Liver (tissue), 9 donors: ENCODE measurements around the gene TMPRSS11D. TPM values are rescaled to one million over a fixed set of nuclear protein-coding genes. Genes with fewer than 3 reads are reported as not detected.

Experiments used
- DNase-seq: peaks from one replicate; pipeline ENCODE4 v3.0.0-alpha.2; 2017; ENCODE audit warnings: low spot score
- H3K27ac ChIP-seq, 2 donors: one replicate each; pipeline ENCODE4 v1.7.0; 2013; ENCODE audit warnings: inconsistent platforms in 2 of 2, low read length in 2 of 2, control low read depth in 1 of 2, low read depth in 1 of 2, mild to moderate bottlenecking in 1 of 2
- H3K27me3 ChIP-seq, 4 donors: one replicate each; pipeline versions ENCODE4 v1.6.1 to v1.7.0; 2013; ENCODE audit warnings: low read length in 3 of 4, inconsistent platforms in 1 of 4, mild to moderate bottlenecking in 1 of 4, moderate library complexity in 1 of 4; ENCODE audit not compliant: control insufficient read depth in 4 of 4, insufficient read depth in 4 of 4
- H3K36me3 ChIP-seq, 4 donors: one replicate each; pipeline versions ENCODE4 v1.6.1 to v1.7.0; 2013; ENCODE audit warnings: low read length in 3 of 4, mild to moderate bottlenecking in 3 of 4, low read depth in 1 of 4, moderate library complexity in 1 of 4; ENCODE audit not compliant: control insufficient read depth in 4 of 4, insufficient read depth in 3 of 4
- H3K4me1 ChIP-seq, 4 donors: one replicate each; pipeline versions ENCODE4 v1.6.1 to v1.7.0; 2013; ENCODE audit warnings: low read length in 3 of 4, mild to moderate bottlenecking in 3 of 4, moderate library complexity in 1 of 4; ENCODE audit not compliant: control insufficient read depth in 4 of 4, insufficient read depth in 4 of 4
- H3K4me3 ChIP-seq, 3 donors: one replicate each; pipeline versions ENCODE4 v1.6.1 to v1.7.0; 2013; ENCODE audit warnings: low read length in 3 of 3, control low read depth in 1 of 3, low read depth in 1 of 3, mild to moderate bottlenecking in 1 of 3
- H3K9ac ChIP-seq, 2 donors: one replicate each; pipeline ENCODE4 v1.7.0; 2013; ENCODE audit warnings: low read length in 2 of 2, mild to moderate bottlenecking in 2 of 2, moderate library complexity in 2 of 2, control low read depth in 1 of 2, low read depth in 1 of 2
- H3K9me3 ChIP-seq, 4 donors: one replicate each; pipeline versions ENCODE4 v1.6.1 to v1.7.0; 2013; ENCODE audit warnings: low read length in 3 of 4; ENCODE audit not compliant: control insufficient read depth in 4 of 4
- ATF3 ChIP-seq: IDR thresholded peaks from 2 replicates; pipeline ENCODE4 v1.6.1; 2016; ENCODE audit warnings: antibody characterized with exemption
- CTCF ChIP-seq: fragments of 150-350 bp; IDR thresholded peaks from 2 replicates; pipeline ENCODE4 v1.5.1; 2017; ENCODE audit warnings: improper control_type of control experiment, low read depth, low read length; ENCODE audit not compliant: missing input control
- EGR1 ChIP-seq, 2 donors: IDR thresholded peaks; 2 replicates each; pipeline ENCODE4 v1.6.1; 2016 to 2018; ENCODE audit warnings: antibody characterized with exemption in 2 of 2, low read depth in 2 of 2
- FOXA1 ChIP-seq: IDR thresholded peaks from 2 replicates; pipeline ENCODE4 v1.6.1; 2016; ENCODE audit warnings: antibody characterized with exemption
- FOXA2 ChIP-seq: IDR thresholded peaks from 2 replicates; pipeline ENCODE4 v1.6.1; 2016; ENCODE audit warnings: antibody characterized with exemption
- GABPA ChIP-seq, 2 donors: IDR thresholded peaks in 1 of 2; conservative IDR thresholded peaks in 1 of 2; 2 replicates each; pipeline ENCODE4 v1.6.1; 2016; ENCODE audit warnings: antibody characterized with exemption in 2 of 2, mild to moderate bottlenecking in 1 of 2, moderate library complexity in 1 of 2
- HNF4A ChIP-seq, 2 donors: conservative IDR thresholded peaks; 2 replicates each; pipeline ENCODE4 v1.6.1; 2016; ENCODE audit warnings: antibody characterized with exemption in 2 of 2, mild to moderate bottlenecking in 2 of 2
- HNF4G ChIP-seq: IDR thresholded peaks from 2 replicates; pipeline ENCODE4 v1.6.1; 2016; ENCODE audit warnings: antibody characterized with exemption
- JUND ChIP-seq, 2 donors: IDR thresholded peaks; 2 replicates each; pipeline ENCODE4 v1.6.1; 2016; ENCODE audit warnings: antibody characterized with exemption in 2 of 2
- MAX ChIP-seq: IDR thresholded peaks from 2 replicates; pipeline ENCODE4 v1.6.1; 2016; ENCODE audit warnings: antibody characterized with exemption
- NR2F2 ChIP-seq: IDR thresholded peaks from 2 replicates; pipeline ENCODE4 v1.6.1; 2016; ENCODE audit warnings: antibody characterized with exemption
- RAD21 ChIP-seq, 2 donors: IDR thresholded peaks; 2 replicates each; pipeline ENCODE4 v1.6.1; 2016; ENCODE audit warnings: antibody characterized with exemption in 2 of 2, mild to moderate bottlenecking in 2 of 2
- REST ChIP-seq: IDR thresholded peaks from 2 replicates; pipeline ENCODE4 v1.6.1; 2016; ENCODE audit warnings: antibody characterized with exemption, mild to moderate bottlenecking
- RXRA ChIP-seq, 2 donors: IDR thresholded peaks; 2 replicates each; pipeline ENCODE4 v1.6.1; 2017 to 2018; ENCODE audit warnings: antibody characterized with exemption in 2 of 2, mild to moderate bottlenecking in 1 of 2
- SP1 ChIP-seq: IDR thresholded peaks from 2 replicates; pipeline ENCODE4 v1.6.1; 2018; ENCODE audit warnings: antibody characterized with exemption, mild to moderate bottlenecking
- TAF1 ChIP-seq: conservative IDR thresholded peaks from 2 replicates; pipeline ENCODE4 v1.6.1; 2016; ENCODE audit warnings: antibody characterized with exemption, mild to moderate bottlenecking
- YY1 ChIP-seq: IDR thresholded peaks from 2 replicates; pipeline ENCODE4 v1.6.1; 2016; ENCODE audit warnings: antibody characterized with exemption, mild to moderate bottlenecking
- WGBS: extraction: QIAGEN DNeasy Blood & Tissue Kit; methylation state at CpG from one replicate; pipeline ENCODE4 v1.1.7; 2013; 5-methylcytosine and 5-hydroxymethylcytosine counted together
- polyA plus RNA-seq, 2 donors: library from polyadenylated mRNA; stranded (reverse) in 1 of 2; unstranded in 1 of 2; fragments of 200-250 nt in 1 of 2; fragments of >200 nt in 1 of 2; fragmentation: Nextera tagmentation in 1 of 2; extraction: Ambion mirVana in 1 of 2; gene quantifications; one replicate each; pipeline versions ENCODE4 v1.2.1 to v1.2.3, GENCODE V29; 2013 to 2015
- total RNA-seq, 2 donors: library from RNA; depleted of rRNA; stranded (reverse); fragments of >200 nt; gene quantifications; one replicate each; pipeline ENCODE4 v1.2.3, GENCODE V29; 2014
- donor health status: healthy.
- donor health status: healthy.
- donor health status: healthy.
- donor health status: healthy.
- donor health status: healthy.

Gene TMPRSS11D
- total and polyA plus RNA-seq, 4 donors: 0.03 TPM; not detected in 3

- H3K4me1 ChIP-seq: no peaks in the 10 kb centered on the region
- peaks cover 0 to 2% (median 1%) of the 10 kb centered on the region in 4 donors for H3K9me3 ChIP-seq
- no peaks in the 10 kb centered on the region for H3K36me3 ChIP-seq
- TF ChIP-seq EGR1 (IDR thresholded peaks at IDR 0.05; ENCODE audit: low read depth in 2 of 2) (no peak), CTCF (no peak), FOXA2 (no peak), ATF3 (no peak), GABPA (IDR thresholded peaks at IDR 0.05 in 1 of 2, conservative IDR thresholded peaks at IDR 0.05 in 1 of 2) (no peak), REST (no peak), HNF4G (no peak), SP1 (no peak), NR2F2 (no peak), FOXA1 (no peak), HNF4A (conservative IDR thresholded peaks at IDR 0.05) (no peak)
- no peaks in the 10 kb centered on the region for H3K27me3 ChIP-seq
- 77% methylated on average over 3 of the region's 3 CpGs for WGBS
- H3K4me3 ChIP-seq: no peak overlapping the region
- no peak overlapping the region for H3K9ac ChIP-seq
- no peak overlapping the region for H3K27ac ChIP-seq
- no peak for DNase-seq
Observed at GRCh38 chr4:67929426-67929825, 45.6 kb upstream of the TMPRSS11D start.

GRCh38 chr4:67928546-67928945 lies 44.7 kb upstream of the TMPRSS11D start:
- WGBS: 16% methylated on average over 3 of the region's 3 CpGs
- no peak for DNase-seq
- Histone ChIP-seq H3K9ac (no peak overlapping the region), H3K4me3 (no peak overlapping the region), H3K9me3 (peaks cover 0 to 2% (median 1%) of the 10 kb centered on the region in 4 donors), H3K27me3 (no peaks in the 10 kb centered on the region), H3K4me1 (no peaks in the 10 kb centered on the region), H3K27ac (no peak overlapping the region), H3K36me3 (no peaks in the 10 kb centered on the region)
- no peak for TF ChIP-seq GABPA (IDR thresholded peaks at IDR 0.05 in 1 of 2, conservative IDR thresholded peaks at IDR 0.05 in 1 of 2)
- TF ChIP-seq REST: no peak
- TF ChIP-seq HNF4G: no peak
- no peak for TF ChIP-seq SP1
- no peak for TF ChIP-seq FOXA1
- TF ChIP-seq JUND (IDR thresholded peaks at IDR 0.05): no peak
- no peak for TF ChIP-seq YY1
- TF ChIP-seq ATF3: no peak
- TF ChIP-seq HNF4A (conservative IDR thresholded peaks at IDR 0.05): no peak
- no peak for TF ChIP-seq CTCF
- TF ChIP-seq EGR1 (IDR thresholded peaks at IDR 0.05; ENCODE audit: low read depth in 2 of 2): no peak
- no peak for TF ChIP-seq RAD21 (IDR thresholded peaks at IDR 0.05)
- no peak for TF ChIP-seq FOXA2
- no peak for TF ChIP-seq MAX
- no peak for TF ChIP-seq RXRA (IDR thresholded peaks at IDR 0.05)
- no peak for TF ChIP-seq TAF1
- TF ChIP-seq NR2F2: no peak
